GM12878 (cell line): Measurements from ENCODE around the gene KBTBD3.

Experiments used
- BACH1 ChIP-seq: fragments of 450-650 bp; IDR thresholded peaks from 2 replicates; pipeline ENCODE4 v1.6.1; 2017; ENCODE audit warnings: mild to moderate bottlenecking, borderline replicate concordance
- CREB1 ChIP-seq: IDR thresholded peaks from 2 replicates; pipeline ENCODE4 v1.6.1; 2012; ENCODE audit warnings: low read depth, mild to moderate bottlenecking, inconsistent platforms
- CREM ChIP-seq: IDR thresholded peaks from 2 replicates; pipeline ENCODE4 v1.6.1; 2014; ENCODE audit warnings: antibody characterized with exemption, low read depth
- EGR1 ChIP-seq, 2 experiments: IDR thresholded peaks; 1 replicate in 1 of 2; 2 replicates in 1 of 2; pipeline ENCODE4 v1.6.1; 2011 to 2012; ENCODE audit warnings: low read depth in 2 of 2, low read length in 2 of 2, borderline replicate concordance in 1 of 2, mild to moderate bottlenecking in 1 of 2, moderate library complexity in 1 of 2
- EZH2 ChIP-seq: IDR thresholded peaks from 2 replicates; pipeline ENCODE4 v1.6.1; 2012; ENCODE audit warnings: low read depth, mild to moderate bottlenecking, control low read depth, inconsistent platforms, low read length, borderline replicate concordance; ENCODE audit not compliant: control insufficient read depth
- MXI1 ChIP-seq: fragments of 150-350 bp; IDR thresholded peaks from 2 replicates; pipeline ENCODE4 v1.6.1; 2011; ENCODE audit warnings: low read depth, mild to moderate bottlenecking, inconsistent platforms, low read length, improper control_type of control experiment
- NFYB ChIP-seq: IDR thresholded peaks from 2 replicates; pipeline ENCODE4 v1.6.1; 2011; ENCODE audit warnings: low read depth, mild to moderate bottlenecking, low read length, improper control_type of control experiment, moderate library complexity; ENCODE audit not compliant: insufficient read depth
- RAD21 ChIP-seq: IDR thresholded peaks from 2 replicates; pipeline ENCODE4 v1.6.1; 2011; ENCODE audit warnings: mild to moderate bottlenecking, low read depth, low read length, moderate library complexity; ENCODE audit not compliant: insufficient read depth
- SUZ12 ChIP-seq: fragments of 200-600 bp; sonication (generic); IDR thresholded peaks from one replicate; pipeline ENCODE4 v1.6.1; 2018; ENCODE audit warnings: antibody characterized with exemption, mild to moderate bottlenecking; ENCODE audit not compliant: unreplicated experiment
- TCF7 ChIP-seq: IDR thresholded peaks from 2 replicates; pipeline ENCODE4 v1.6.1; 2014; ENCODE audit warnings: antibody characterized with exemption, borderline replicate concordance
- TF ChIP-seq, protein P1 (sequence below), 3 experiments: IDR thresholded peaks in 2 of 3; conservative IDR thresholded peaks in 1 of 3; 2 replicates each; pipeline ENCODE4 v1.5.1; 2011; ENCODE audit warnings: low read depth in 3 of 3, low read length in 3 of 3, mild to moderate bottlenecking in 3 of 3, control low read depth in 2 of 3, moderate library complexity in 2 of 3, inconsistent platforms in 1 of 3, mixed read lengths in 1 of 3; ENCODE audit not compliant: control insufficient read depth in 2 of 3, insufficient read depth in 1 of 3; ENCODE audit errors: extremely low read depth in 1 of 3
- TF ChIP-seq, protein P2 (sequence below): IDR thresholded peaks from 2 replicates; pipeline ENCODE4 v1.6.1; 2012; ENCODE audit warnings: low read length, inconsistent platforms
- TF ChIP-seq, protein P3 (sequence below): IDR thresholded peaks from 2 replicates; pipeline ENCODE4 v1.6.1; 2011; ENCODE audit warnings: low read depth, mild to moderate bottlenecking, low read length, moderate library complexity, borderline replicate concordance; ENCODE audit errors: extremely low read depth

DNA sequence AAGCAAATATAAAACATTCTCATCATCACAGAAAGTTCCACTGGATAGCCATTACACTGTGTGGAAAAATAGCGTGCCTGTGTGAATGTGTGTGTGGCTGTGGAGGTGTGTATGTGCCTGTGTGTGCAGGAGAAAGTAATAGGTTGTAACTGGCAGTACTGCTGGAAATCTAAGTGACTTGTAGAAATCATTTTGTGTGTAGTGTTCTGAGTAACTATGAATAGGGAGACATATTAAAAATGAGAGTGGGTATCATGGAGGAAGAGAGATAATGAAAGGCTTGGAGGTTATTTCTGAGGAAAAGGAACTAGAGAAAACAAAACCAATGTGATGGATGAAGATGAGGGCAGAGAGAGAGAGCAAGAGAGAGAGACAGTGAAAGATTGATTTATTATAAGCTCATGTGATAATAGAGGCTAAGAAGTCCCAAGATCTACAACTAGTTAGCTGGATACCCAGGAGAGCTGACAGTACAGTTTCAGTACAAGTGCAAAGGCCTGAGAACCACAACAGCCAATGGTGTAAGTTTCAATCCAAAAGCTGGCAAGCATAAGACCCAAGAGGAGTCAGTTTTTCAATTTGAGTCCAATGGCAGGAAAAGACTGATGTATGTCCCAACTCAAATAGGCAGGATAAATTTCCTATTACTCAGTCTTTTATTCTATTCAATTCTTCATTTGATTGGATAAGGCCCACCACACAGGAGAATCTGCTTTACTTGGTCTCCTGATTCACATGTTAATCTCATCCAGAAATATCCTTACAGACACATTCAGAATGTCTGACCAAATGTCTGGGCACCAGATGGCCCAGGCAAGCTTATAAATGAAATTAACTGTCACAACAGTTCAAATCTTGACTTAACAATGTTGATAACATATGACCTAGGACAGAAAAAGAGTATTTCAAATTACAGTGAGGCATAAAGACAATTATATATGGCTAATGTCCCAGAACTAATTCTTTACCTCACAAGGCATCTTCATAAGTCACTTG, 14.9 kb downstream of the KBTBD3 start:
- TF ChIP-seq, protein P1, sequence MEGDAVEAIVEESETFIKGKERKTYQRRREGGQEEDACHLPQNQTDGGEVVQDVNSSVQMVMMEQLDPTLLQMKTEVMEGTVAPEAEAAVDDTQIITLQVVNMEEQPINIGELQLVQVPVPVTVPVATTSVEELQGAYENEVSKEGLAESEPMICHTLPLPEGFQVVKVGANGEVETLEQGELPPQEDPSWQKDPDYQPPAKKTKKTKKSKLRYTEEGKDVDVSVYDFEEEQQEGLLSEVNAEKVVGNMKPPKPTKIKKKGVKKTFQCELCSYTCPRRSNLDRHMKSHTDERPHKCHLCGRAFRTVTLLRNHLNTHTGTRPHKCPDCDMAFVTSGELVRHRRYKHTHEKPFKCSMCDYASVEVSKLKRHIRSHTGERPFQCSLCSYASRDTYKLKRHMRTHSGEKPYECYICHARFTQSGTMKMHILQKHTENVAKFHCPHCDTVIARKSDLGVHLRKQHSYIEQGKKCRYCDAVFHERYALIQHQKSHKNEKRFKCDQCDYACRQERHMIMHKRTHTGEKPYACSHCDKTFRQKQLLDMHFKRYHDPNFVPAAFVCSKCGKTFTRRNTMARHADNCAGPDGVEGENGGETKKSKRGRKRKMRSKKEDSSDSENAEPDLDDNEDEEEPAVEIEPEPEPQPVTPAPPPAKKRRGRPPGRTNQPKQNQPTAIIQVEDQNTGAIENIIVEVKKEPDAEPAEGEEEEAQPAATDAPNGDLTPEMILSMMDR (IDR thresholded peaks at IDR 0.05 in 2 of 3, conservative IDR thresholded peaks at IDR 0.05 in 1 of 3; ENCODE audit: control insufficient read depth in 2 of 3, extremely low read depth in 1 of 3, insufficient read depth in 1 of 3, low read depth in 3 of 3, low read length in 3 of 3): no peak
- TF ChIP-seq EGR1 (IDR thresholded peaks at IDR 0.05; ENCODE audit: borderline replicate concordance in 1 of 2, low read depth in 2 of 2, low read length in 2 of 2) (no peak), BACH1 (no peak), EZH2 (no peak), RAD21 (no peak), NFYB (no peak), TCF7 (no peak), CREM (no peak), CREB1 (no peak), SUZ12 (no peak), MXI1 (no peak)
- TF ChIP-seq, protein P2, sequence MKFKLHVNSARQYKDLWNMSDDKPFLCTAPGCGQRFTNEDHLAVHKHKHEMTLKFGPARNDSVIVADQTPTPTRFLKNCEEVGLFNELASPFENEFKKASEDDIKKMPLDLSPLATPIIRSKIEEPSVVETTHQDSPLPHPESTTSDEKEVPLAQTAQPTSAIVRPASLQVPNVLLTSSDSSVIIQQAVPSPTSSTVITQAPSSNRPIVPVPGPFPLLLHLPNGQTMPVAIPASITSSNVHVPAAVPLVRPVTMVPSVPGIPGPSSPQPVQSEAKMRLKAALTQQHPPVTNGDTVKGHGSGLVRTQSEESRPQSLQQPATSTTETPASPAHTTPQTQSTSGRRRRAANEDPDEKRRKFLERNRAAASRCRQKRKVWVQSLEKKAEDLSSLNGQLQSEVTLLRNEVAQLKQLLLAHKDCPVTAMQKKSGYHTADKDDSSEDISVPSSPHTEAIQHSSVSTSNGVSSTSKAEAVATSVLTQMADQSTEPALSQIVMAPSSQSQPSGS: no peak
- TF ChIP-seq, protein P3, sequence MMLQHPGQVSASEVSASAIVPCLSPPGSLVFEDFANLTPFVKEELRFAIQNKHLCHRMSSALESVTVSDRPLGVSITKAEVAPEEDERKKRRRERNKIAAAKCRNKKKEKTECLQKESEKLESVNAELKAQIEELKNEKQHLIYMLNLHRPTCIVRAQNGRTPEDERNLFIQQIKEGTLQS: no peak
